HG03460 (cell line): ENCODE data around the gene CCND1.

Experiments used
- ATAC-seq: cut with Tn5 transposase; IDR thresholded peaks from one replicate; pipeline ENCODE4 v1.9.1; 2021; ENCODE audit not compliant: unreplicated experiment

CCND1 gene

DNA sequence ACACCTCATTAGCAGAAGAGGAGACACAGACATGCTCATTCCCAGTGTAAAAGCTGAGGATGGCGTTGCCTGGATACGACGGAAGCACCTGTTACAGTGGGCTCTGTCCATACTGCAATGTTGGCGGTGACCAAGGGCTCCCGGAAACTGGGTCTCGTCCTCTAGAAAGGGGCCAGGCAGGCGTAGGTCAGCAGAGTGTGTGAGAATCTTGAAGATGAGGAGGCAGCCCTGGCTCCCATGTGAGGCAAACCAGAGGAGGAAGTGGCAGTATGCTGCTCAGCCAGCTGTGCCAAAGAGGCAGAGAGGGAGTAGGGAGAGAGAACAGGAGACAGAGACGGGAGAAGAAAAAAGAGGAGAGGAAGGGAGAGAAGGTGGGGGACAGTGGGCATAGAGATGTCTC is 23.9 kb downstream of the CCND1 start:
- ATAC-seq = no peak

DNA sequence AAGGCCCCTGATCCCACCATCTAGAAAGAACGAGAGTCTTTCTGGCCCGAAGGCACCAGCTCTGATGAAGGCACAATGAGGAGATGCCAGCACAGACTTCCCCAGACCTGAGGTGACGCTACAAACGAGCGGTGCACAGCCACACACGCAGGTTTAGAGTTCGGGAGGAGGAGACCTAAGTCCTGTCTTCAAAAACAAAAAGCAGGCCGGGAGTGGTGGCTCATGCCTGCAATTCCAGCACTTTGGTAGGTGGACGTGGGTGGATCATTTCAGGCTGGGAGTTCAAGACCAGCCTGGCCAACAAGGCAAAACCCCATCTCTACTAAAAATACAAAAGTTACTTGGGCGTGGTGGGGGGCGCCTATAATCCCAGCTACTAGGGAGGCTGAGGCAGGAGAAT is 24.7 kb downstream of the CCND1 start:
- ATAC-seq = no peak

DNA sequence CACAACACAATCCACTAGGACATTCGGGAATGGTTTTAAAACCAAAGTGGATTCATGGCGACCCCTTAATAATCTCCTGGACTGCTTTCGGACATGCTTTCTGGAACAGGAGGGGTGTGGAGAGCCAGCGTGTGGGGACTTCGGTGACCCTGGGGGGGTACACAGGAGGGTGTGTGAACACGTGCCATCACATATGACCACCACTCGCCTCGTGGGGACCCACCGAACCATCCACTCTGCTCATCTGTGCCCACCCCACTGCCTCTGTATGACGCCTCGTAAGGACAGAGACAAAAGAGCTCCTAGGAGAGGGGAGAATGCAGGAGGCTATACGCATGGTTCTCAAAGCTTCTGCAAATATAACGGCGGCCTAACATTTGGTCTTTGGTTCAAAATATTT is 25.3 kb downstream of the CCND1 start:
- no peak for ATAC-seq

DNA sequence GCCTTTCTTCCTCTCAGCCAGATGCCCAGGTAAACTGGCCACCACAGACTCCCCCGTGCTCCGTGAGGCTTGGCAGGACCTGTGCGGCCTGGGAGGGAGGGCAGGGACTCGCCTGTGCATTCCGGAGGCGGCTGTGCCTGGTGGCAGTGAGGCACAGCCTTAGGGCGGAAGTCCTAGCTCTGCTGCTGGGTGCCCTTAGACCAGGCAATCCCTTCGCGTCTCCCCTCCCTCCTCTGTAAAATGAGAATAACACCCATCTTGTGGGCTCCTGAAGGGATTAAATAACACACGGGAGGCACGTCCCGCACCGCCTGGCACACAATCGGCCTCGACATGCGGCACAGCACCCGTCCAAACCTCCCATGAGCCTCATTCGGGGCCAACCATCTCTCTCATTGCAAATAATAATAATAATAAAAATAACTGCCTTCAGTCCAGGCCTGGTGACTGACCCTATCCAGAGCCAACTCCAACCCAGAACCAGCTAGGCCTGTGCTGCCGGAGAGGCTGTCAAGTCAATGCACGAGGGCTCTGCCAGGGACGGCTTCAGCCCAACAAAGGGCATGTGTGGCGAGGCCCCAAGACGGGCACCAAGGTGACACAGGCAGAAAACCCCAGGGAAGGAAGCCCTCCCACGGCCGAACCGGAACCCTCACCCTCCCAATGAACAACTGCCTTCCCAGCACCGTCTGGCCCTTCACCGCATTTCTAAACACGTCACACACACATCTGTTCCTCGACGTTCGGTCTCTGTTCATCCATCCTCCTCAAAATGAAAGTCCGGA is 26.0 kb downstream of the CCND1 start:
- no peak for ATAC-seq

DNA sequence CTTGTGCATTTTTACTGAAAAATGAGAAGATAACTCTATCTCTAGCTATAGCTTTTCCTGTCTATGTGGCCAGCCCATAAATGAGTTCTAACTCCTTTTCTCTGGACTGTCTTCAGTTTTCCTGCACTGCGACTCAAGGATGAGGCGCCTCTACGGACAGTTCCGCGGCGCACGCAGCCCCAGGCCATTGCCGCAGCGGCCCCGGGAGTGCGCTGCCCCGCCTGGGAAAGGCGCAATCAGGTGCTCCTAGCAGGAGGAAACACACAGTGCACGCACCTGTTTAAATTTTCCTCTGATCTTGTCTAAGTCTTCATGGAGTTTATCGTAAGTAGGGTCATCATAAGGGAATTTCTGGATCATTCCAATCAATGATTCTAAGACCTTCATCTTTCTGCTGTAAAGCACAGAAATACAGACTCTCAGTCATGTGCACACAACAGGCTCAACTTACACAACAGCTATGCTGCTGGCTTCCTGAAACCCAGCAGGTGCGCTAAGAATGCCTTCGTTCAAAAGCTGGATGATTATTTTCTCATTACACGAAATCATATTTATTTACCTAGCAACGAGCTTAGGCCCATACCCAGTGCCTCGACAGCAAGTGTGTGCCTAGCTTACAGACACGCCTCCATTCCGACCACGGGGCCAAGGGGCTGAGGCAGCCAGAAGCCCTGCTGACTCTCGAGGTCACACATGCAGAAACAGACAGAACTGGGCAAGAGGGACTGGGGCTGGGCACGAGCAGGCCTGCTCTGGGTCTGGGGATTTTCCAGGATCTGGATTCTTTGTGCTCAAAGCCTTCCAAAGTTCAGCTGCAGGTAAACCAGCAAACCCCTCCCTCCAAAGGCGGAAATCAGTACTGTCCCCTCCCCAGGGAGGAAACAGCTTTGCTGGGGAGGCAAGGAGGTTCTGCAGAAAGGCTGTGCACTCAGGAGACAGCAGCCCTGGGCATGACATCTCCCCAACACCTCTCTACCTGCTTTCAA is 27.0 kb downstream of the CCND1 start:
- ATAC-seq = no peak

DNA sequence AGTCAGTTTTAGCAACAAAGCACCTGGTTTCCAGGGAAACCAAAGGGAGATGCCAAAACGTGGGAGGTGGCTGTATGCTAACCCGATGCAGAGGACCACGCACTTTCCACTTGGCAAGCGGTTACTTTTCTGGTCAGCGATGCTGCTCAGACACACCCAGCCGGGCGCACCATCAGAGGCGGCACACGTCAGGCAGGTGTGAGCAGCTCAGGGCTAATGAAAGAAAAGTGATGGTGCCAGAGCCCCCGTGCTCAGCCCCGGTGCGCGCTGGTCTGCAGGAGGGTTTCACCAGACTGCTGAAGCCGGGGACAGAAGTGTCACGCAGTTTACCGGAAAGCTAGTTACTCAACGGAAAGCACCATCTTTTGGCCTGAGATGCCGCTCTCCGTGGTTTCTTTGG is 28.5 kb downstream of the CCND1 start:
- no peak for ATAC-seq

DNA sequence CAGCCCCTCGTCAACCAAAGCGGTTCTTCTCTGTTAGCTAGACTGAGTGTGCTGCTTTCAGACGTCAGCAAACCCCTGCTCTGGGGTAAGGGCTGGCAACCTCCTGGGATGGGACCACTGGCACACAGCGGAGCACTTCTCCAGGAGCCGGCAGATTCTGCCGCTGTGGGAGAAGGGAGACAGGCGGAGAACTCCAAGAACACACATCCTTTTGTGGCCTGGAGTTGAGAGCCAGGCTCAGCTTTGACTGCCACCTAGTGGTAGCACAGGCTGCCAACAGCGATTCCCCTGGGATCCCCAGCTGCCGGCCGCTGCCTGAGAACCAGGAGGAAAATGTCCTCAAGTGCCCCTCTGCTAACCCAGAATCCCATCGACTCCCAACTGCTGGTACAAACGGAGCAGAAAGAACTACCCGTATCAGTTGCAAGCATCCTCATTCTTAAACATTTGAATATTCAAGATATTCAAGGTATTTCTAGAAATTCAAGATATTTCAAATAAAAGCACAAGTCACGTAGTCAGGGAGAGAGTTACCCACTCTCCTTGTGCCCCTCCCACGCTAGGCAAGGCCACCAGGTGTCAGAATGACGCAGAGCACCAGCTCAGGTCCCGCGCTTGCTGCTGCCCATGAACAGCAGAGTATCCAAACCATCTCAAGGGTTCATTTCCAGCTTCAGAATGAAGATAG is 29.3 kb downstream of the CCND1 start:
- no peak for ATAC-seq

DNA sequence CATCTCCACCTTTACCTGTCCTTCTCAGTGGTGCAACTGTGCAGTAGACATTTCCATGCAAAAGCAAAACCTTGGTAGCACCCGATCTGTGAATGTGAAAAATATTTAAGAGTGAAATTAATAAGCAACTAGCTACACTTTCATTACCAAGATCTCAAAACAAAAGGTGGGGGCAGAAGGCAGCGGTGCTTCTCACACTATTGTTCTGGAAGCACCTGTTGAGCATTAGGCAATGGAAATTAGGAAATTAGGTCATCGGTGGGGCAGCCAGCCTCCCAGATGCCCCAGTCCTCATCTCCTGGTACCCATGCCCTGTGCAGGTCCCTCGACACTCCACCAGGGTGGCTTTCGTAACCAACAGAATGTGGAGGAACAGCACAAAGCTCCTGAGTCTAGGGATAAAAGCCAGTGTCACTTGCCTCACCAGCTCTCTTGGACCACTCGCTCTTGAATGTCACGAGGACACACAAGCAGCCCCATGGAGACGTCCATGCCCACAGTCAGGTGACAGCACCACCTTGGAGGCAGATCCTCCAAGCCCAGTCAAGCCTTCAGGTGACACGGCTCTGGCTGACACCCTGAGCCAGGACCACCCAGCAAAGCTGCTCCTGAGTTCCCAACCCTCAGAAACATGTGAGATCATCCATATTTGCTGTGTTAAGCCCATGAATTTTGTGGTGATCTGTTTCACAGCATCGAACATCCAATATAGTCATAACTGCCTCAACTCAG is 30.9 kb downstream of the CCND1 start:
- no peak for ATAC-seq

DNA sequence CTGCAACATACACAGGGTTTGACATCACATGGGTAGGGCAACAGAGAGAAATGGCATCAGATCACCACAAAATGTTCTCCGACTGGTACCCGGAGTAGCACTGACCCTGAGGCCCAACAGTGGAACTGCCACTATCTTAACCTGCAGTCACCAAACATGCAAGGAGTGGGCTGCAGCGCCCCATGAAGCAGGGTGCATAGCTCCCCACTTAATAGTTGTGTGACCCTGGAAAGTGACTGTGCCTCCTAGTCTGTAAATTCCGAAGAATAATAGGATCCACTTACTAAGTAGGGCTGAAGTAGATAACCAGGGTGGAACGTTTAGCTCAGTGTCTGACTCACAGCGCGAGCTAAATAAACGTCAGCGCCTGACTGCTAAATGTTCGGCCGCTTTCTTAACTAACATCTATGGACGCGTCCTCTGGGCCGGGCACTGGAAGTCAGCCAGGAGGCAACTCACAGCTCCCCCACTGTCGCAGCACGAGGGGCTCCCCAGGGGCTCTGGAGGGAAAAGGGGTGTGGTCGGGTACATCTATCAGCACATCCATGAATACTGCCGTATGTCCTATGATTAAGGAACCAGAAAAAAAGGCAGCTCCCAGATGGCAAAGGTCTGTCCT is 33.4 kb downstream of the CCND1 start:
- no peak for ATAC-seq

DNA sequence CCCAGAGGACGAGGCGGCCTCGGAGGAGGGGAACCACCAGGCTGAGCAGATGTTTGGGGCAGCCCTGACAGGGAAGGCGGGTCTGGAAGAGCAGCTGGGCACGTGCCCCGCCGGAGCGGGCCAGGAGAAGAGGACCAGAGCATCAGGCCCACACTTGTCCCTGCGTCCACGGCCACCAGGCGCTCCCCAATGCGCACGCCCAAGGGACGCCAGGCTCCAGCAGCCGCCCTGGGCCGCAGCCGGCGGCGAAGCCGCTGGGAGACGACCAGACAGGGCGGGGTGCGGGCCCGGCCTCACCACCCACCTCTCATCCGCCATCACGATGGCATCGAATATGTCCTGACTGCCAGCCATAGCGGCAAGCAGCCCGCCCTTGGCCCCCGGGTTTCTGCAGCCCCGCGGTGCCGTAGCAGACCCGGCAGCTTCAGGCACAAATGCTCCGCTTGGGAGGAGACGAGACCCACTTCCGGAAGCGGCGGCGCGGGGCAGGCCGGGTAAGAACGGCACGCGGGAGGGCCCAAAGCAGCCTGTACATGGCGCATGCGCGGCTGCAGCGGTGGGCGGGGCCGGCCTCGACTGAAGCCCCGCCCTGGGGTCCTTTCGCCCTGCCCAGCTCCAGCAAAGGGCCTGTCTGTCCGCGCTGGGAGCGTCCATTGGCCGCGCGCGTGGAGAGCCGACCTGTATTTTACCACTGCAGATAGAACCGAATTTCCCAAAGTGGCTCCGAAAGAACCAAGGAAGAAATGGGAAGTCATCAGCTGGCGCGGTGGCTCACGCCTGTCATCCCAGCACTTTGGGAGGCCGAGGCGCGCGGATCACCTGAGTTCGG is 34.1 kb downstream of the CCND1 start, which contains the start of gene LTO1:
LTO1 (minus strand) TSS at position 468 of the 829 bp plus-strand sequence; CDS start at position 354, 114 bp downstream.
- peak; percentile 83 for ATAC-seq

DNA sequence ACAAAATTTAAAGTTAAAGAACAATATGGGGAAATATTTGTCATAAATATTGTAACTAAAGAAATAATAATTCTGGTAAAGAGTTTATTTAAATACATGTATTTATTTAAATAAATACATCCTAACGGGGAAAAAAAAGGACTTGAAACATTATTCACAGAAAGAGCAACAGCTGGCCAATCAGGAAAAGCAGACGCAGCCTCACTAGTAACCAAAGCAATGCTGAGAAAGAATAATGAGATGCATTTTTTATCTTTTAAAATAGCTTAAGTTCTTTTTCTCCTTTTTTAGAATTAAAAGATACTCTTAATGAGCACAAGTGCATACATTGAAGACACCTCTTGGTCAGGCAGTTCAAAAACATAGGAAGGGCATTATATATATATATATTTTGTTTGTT is 36.8 kb downstream of the CCND1 start:
- no peak for ATAC-seq

DNA sequence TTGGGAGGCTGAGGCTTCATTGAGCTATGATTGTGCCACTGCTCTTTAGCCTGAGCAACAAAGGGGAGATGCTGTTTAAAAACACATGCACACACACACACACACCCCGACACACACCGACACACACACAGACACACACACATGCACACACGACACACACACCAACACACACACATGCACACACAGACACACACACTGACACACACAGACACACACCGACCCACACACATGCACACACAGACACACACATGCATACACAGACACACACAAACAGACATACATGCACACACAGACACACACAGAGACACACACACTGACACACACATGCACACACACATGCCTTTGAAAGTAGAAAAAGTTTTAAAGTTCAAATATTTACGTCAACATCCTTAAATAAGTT is 39.7 kb downstream of the CCND1 start:
- no peak for ATAC-seq

DNA sequence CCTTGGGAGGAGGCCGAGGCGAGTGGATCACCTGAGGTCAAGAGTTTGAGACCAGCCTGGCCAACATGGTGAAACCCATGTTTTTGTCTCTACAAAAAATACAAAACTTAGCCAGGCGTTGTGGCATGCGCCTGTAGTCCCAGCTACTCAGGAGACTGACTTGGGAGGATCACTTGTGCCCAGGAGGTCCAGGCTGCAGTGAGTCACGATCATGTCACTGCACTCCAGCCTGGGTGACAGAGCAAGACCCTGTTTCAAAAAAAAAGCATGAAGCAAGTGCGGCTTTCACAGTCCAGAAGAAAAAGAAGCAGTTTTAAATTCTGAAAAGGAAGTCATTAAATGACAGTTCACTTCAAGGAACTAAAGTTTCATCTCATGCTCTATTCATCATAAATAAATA is 41.3 kb downstream of the CCND1 start:
- ATAC-seq = no peak

DNA sequence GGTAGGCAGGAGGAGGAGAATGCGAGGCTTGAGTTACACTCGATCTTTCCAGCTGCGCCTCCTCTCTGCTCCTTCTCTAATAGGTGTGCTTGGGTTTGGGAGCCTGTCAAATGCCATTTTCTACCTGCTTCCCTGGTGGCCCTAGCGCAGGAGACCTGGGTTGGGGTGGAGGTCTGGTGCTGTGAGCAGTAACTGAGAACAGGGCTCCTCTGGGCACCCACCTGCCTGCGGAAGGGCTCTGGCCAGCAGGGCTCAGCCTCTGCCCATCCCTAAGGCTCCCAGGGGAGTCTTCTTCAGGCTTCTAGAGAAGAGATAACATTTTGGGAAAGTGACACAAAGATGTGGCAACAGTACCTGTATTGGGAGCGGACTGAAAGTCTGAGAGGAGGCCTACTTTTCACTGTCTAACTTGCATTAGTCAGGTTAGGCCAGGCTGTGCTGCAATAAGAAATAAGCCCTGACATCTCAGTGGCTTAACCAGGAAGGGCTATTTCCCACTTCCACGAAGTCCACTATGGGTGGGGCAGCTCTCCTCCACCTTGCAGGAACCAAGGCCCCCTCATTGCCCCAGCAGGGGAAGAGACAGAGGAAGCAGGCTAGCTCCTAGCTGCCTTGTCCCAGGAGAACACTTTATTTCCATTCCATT is 41.8 kb downstream of the CCND1 start:
- ATAC-seq = no peak

DNA sequence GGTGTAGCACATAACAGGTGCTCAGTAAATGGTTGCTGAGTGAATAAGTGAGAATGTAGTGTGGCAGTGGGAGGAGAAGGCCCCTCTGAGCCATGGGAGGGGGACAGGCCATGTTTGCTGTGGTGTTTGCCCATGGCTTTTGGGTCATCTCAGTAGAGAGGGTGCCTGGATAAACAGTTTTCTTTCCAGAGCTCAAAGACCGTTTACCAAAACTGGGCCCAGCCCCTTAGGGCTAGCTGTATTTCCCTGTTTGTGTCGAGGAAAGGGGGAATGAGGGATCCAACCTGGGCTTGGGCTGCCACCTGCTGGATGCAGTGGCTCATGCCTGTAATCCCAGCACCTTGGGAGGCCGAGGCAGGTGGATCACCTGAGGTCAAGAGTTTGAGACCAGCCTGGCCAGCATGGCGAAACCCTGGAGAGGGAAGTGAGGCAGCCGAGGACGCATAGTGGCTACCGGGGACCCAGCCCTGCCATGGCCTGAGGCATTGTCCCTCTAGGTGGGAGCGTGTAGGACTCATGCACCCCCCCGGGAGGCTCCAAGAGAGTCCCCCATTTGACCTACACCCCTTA is 42.9 kb downstream of the CCND1 start:
- no peak for ATAC-seq

DNA sequence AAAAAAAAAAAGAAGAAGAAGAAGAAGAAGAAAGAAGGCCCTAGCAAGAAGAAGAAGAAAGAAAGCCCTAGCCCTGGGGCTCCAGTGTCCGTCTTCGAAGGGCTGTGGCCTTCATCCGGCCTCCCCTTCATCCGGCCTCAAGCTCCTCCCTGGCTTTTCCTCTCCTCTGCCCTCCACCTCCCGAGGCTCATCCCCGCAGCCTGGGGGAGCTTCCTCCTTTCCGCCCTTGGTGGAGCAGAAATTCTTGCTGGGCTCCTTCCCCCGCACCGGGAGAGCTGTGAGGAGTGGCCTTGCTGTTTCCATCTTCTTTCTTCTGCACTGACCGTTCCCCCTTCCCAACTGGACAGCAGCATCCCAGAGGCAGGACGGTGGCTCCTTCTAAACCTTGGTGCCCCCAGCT is 43.7 kb downstream of the CCND1 start:
- ATAC-seq = no peak

DNA sequence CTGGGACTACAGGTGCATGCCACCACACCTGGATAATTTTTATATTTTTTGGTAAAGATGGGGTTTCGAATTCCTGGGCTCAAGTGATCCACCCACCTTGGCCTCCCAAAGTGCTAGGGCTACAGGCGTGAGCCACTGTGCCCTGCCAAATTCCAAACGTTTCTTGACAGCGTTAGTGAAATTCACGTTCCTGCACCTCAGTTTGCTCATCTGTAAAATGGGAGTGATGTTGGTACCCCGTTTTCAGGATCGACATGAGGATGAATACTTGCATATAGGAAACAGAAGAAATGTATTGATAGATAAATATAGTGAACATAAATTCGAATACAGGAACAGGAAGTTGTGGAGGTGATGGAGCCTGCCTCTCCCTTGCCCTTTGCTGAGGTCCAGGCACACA is 44.4 kb downstream of the CCND1 start:
- no peak for ATAC-seq

DNA sequence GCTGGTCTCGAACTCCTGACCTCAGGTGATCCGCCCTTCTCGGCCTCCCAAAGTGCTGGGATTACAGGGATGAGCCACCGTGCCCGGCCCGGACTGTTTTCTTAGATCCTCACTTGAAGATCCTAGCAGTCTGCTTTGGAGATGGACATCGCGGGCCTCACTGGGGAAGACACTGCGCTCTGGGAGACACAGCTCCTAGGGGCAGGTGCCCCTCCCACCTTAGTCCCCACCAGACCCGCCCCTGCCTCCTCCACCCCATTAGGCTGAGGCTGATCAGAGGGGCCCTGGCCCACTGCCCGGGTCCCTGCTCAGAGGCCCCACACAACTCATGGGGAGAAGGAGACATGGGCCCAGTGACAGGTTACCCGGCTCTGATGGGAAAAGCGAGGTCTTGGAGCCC is 45.5 kb downstream of the CCND1 start:
- ATAC-seq = no peak

DNA sequence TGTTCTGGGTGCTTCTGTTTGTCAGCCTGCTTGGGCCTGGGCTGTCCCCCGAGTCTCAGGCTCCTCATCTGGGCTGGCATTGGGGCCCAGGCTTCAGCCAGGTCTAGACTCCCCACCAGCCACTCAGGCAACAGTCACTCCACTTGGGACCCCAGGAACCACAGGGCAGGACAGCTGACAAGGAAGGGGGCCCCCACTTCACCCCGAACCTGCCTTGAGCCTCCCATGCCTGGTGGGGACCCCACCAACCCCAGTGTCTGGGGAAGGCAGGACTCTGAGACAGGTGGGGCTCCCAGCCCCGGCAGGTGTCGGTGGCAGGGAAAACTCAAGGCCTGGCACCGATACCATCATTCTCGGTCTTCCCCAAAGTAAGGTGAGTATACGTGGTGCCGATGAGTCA is 45.9 kb downstream of the CCND1 start:
- ATAC-seq = no peak
